Measurements from ENCODE around the gene SORL1. TPM values are rescaled to one million over a fixed set of nuclear protein-coding genes. Genes with fewer than 3 reads are reported as not detected.
A peak's percentile ranks its signal among the peaks of the same experiment; 100 is the strongest.

The SORL1 gene
- total and polyA plus RNA-seq, 2 experiments from 2014 or later, result 6.4 to 18.2 TPM

DNA sequence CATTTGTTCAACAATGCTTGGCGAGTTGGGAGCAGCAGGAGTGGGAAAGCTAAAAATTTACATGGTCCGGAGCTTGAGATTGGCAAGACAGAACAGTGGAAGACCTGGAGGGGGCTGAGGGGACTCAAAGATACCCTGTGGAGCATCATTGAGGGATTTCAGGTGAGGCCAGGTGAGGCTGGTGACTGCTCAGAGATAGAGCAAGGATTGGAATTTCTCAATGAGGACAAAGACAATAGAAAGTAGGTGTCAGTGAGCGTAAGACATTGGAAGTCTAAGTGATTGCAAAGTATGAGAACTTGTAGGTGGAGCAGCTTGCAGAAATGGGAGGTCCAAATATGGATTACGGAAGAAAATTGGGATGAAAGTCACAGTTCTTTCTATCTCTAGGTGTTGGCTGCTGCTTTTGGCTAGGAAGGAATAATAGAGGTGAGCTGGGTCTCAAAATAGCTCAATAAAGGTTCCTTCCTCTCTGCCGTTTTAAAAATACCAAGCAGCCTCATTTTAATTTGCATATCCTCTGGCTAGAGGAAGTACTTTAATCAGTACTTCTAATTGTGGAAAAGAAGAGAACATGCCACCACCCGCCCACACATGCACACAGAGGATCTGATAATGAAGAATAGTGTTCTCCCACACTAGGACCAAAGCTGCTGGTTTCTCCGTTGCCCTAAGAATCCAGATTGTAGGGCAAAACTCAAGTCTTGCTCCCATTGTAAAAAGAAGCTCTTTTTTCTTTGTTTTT lies 42.4 kb downstream of the SORL1 start:
- no peak overlapping the region for H3K4me3 ChIP-seq
- TF ChIP-seq CTCF (IDR thresholded peaks at IDR 0.05; ENCODE audit: low read depth, low read length), result no peak
- no peaks in the 10 kb centered on the region for H3K27me3 ChIP-seq
- H3K4me1 ChIP-seq (ENCODE audit: low read depth), result peaks cover 3% of the 10 kb centered on the region
- no peak overlapping the region for H3K27ac ChIP-seq
- no peaks in the 10 kb centered on the region for H3K36me3 ChIP-seq
- H3K9me3 ChIP-seq (ENCODE audit: low read depth), result no peaks in the 10 kb centered on the region
- no peak for DNase-seq (ENCODE audit: low read depth in 1 of 2, low spot score in 1 of 2)

DNA sequence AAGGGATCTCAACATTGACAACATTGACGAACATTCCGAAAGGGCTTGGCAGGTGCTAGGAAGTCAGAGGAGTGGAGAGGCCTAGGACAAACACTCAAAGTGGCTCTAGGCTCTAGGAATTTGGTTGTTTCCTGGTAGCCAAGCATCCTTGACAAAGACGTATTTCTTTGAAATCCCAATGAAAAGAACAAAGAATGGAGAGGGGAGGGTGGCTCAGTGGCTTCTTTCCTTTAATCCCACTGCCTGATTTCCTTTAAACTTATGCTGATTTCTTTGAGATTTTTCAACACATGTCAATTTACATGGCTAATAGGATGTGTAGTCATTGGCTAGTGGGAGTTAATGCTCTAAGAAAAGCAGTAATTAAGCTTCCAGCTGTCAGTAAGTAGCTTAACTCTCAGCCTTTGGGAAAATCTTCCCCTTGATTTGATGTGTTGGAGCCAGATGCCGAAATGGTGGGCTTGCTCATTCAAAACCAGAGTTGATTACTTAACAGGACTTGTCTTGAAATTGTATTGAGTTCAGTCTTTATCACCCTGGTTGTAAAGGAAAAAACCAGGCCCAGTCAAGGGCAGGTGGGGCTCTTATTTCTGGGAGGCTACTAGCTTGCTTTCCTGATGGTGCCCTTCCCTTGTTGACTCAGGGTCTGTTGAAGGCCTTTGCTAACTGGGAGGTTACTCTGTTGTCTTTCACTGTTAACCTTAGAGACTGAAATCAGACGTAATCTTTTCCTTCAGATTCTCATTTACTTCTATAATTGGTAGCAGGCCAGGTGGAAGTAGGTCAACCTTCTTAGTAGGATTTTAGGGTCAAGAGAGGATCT lies 45.3 kb downstream of the SORL1 start:
- Histone ChIP-seq H3K27ac (no peak overlapping the region), H3K4me1 (ENCODE audit: low read depth) (peaks cover 6% of the 10 kb centered on the region), H3K36me3 (no peaks in the 10 kb centered on the region), H3K4me3 (no peak overlapping the region), H3K27me3 (no peaks in the 10 kb centered on the region), H3K9me3 (ENCODE audit: low read depth) (no peaks in the 10 kb centered on the region)
- no peak for DNase-seq (ENCODE audit: low read depth in 1 of 2, low spot score in 1 of 2)
- no peak for TF ChIP-seq CTCF (IDR thresholded peaks at IDR 0.05; ENCODE audit: low read depth, low read length)

DNA sequence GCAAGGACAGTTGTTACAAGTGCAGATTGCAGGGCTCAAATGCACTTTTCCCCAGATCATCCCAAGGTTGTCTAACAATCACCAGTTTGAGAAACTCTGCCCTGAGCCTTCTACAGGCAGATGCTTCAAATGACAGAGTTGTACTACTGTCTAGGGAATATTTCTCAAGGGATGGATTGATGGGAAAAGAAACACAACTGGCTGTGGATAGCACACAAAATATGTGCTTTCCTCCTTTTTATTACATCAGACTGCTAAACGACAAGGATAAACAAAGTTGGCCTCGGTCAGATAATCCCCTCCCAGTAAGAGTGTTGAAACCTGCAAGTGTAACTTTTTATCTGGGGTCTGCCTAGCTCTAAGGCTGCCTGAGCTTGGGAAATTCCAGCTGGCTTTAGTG lies 47.3 kb downstream of the SORL1 start:
- H3K4me1 ChIP-seq (ENCODE audit: low read depth), result peaks cover 5% of the 10 kb centered on the region
- peak in 1 of 2 donors; percentile 9 for DNase-seq (ENCODE audit: low read depth in 1 of 2, low spot score in 1 of 2)
- no peaks in the 10 kb centered on the region for H3K36me3 ChIP-seq
- H3K27ac ChIP-seq, result no peak overlapping the region
- no peak overlapping the region for H3K4me3 ChIP-seq
- H3K9me3 ChIP-seq (ENCODE audit: low read depth), result no peaks in the 10 kb centered on the region
- no peaks in the 10 kb centered on the region for H3K27me3 ChIP-seq
- TF ChIP-seq CTCF (IDR thresholded peaks at IDR 0.05; ENCODE audit: low read depth, low read length), result no peak

DNA sequence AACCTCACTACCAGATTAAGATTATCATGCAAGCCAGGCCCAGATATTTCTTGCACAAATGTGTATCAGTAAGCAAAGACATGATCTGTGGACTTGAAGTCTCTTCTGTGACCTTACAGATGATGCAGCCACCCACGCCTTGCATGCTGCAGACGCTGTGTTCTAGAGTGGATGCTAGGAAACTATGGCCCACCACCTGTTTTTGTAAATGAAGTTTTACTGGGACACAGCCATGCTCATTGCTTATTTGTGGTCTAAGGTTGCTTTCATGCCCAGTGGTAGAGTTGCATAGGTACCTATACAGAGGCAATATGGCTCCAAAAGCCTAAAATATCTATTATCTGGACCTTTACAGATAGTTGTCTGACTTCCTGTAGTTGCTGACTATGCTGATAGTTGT lies 48.2 kb downstream of the SORL1 start:
- Histone ChIP-seq H3K4me3 (no peak overlapping the region), H3K36me3 (no peaks in the 10 kb centered on the region), H3K9me3 (ENCODE audit: low read depth) (no peaks in the 10 kb centered on the region), H3K4me1 (ENCODE audit: low read depth) (peaks cover 3% of the 10 kb centered on the region), H3K27me3 (no peaks in the 10 kb centered on the region), H3K27ac (no peak overlapping the region)
- TF ChIP-seq CTCF (IDR thresholded peaks at IDR 0.05; ENCODE audit: low read depth, low read length), result no peak
- no peak for DNase-seq (ENCODE audit: low read depth in 1 of 2, low spot score in 1 of 2)

GRCh38 chr11:121500717-121501116 lies 48.6 kb downstream of the SORL1 start:
- Histone ChIP-seq H3K4me1 (ENCODE audit: low read depth) (peaks cover 3% of the 10 kb centered on the region), H3K27ac (no peak overlapping the region), H3K36me3 (no peaks in the 10 kb centered on the region), H3K9me3 (ENCODE audit: low read depth) (no peaks in the 10 kb centered on the region), H3K27me3 (no peaks in the 10 kb centered on the region), H3K4me3 (no peak overlapping the region)
- no peak for DNase-seq (ENCODE audit: low read depth in 1 of 2, low spot score in 1 of 2)
- no peak for TF ChIP-seq CTCF (IDR thresholded peaks at IDR 0.05; ENCODE audit: low read depth, low read length)

Measured in cardiac muscle cell (in vitro differentiated cells and primary cell).